Stimulated activated naive CD8-positive, alpha-beta T cell treated with anti-CD3 and anti-CD28 coated beads, Interleukin-15, amount 100 ng/mL, for 72 hours (primary cell): ENCODE data around the gene SVEP1.

ENCODE experiments used
- ATAC-seq: fragments of 150-1000 bp; cut with Tn5 transposase; 2 replicates; pipeline ENCODE4 v1.10.0; 2021; ENCODE audit warnings: mild to moderate bottlenecking, moderate library complexity
- DNase-seq, 2 donors: peaks; one replicate each; pipeline ENCODE4 v3.0.0; 2021 to 2022
- H3K27ac Mint-ChIP-seq, 2 donors: one replicate each; pipeline ENCODE4 v1.8.0; 2022; ENCODE audit warnings: mild to moderate bottlenecking in 2 of 2, mixed read lengths in 2 of 2, moderate library complexity in 2 of 2
- H3K27me3 Mint-ChIP-seq: one replicate; pipeline ENCODE4 v1.8.0; 2022; ENCODE audit warnings: mixed read lengths
- H3K4me1 Mint-ChIP-seq: one replicate; pipeline ENCODE4 v1.8.0; 2022; ENCODE audit warnings: mild to moderate bottlenecking, mixed read lengths
- H3K4me3 Mint-ChIP-seq, 2 donors: one replicate each; pipeline ENCODE4 v1.8.0; 2022; ENCODE audit warnings: mild to moderate bottlenecking in 2 of 2, mixed read lengths in 2 of 2, moderate library complexity in 1 of 2
- H3K9me3 Mint-ChIP-seq, 2 donors: one replicate each; pipeline ENCODE4 v1.8.0; 2022; ENCODE audit warnings: mixed read lengths in 2 of 2

SVEP1 gene

DNA sequence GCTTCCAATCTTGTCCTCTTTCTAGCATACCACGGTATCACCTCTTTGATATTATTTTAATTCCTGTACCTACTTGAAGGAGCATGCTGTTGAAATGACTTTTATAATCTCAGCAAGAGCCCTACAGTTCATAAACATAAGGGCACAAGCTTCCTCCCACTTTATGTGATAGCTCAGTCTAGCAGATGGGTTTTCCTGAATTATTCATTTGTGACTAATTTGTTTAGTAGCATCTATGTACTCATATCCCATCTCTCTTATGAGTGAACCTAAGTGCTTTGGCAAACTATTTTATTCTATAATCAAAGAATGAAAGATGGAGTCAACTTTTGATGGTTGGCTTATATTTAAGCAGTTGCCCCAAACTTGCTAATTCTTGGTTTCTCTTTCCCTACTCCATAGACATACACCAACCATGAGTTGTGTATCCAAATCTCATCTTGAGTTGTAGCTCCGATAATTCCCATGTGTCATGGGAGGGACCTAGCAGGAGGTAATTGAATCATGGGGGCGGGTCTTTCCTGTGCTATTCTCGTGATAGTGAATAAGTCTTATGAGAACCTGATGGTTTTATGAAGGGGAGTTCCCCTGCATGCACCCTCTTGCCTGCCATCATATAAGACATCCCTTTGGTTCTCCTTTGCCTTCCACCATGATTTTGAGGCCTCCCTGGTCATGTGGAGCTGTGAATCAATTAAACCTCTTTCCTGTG lies 259.6 kb downstream of the SVEP1 start:
- no peaks in the 10 kb centered on the region for H3K27me3 Mint-ChIP-seq
- no peak for DNase-seq
- no peak for ATAC-seq
- no peak overlapping the region for H3K27ac Mint-ChIP-seq
- peaks cover 7% of the 10 kb centered on the region for H3K4me1 Mint-ChIP-seq
- no peak overlapping the region for H3K4me3 Mint-ChIP-seq
- no peaks in the 10 kb centered on the region for H3K9me3 Mint-ChIP-seq

DNA sequence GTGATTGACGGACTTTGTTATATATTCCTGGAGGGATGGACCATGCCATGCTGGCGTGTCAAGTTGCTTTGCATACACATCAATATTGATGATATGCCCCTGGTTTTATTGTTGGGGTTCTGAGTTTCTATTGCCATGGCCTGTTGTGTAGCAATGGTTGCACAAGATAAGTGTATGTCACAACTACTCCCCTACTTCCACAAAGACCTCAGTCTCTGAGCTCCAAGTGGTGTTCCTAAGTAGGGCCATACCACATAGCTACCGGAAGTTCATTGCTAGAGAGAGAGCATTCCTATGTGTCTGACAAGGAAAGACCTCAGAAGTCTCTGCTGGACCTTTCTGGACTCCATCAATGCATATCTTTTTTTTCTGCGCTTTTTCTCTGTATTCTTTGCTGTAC lies 261.6 kb downstream of the SVEP1 start:
- DNase-seq (no peak), ATAC-seq (no peak)
- Mint-ChIP-seq H3K27ac (no peak overlapping the region), H3K4me3 (no peak overlapping the region), H3K27me3 (no peaks in the 10 kb centered on the region), H3K4me1 (peaks cover 7% of the 10 kb centered on the region), H3K9me3 (no peaks in the 10 kb centered on the region)

DNA sequence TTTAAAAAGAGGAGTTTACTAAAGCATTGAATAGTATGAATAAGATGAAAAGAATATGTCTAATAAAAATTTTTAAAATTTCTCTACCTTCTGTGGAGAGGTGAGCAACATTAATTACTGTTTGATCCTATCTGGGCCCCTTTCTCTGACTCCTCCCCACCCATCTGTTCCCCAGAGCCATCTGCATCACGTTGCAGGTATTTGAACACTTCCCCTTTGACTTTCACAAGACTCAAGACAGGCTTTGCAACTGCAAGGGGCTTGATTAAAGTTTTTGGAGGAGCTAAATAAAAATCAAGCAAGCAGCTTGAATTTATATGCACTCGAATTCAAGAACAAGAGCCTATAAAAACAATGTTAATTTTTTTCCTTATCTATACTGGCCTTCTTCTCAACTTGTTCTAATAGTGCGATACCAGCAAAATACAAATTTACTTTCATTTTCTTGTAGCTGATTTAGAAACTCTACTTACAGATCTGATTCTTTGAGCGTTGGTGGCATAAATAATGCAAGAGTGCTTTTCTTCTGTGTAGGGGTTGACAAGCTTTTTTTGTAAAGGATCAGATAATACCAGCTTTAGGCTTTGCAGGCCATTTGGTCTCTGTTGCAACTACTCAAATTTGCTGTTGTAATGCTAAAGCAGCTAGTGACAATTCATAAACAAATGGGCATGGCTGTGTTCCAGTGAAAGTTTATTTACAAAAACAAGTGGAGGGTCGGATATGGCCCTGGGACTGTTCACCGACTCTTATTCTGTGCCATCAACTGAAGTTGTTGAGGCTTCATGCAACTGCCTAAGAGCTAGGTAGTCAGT lies 263.1 kb downstream of the SVEP1 start:
- no peak for DNase-seq
- Mint-ChIP-seq H3K9me3 (no peaks in the 10 kb centered on the region), H3K27ac (peak overlapping the region; percentile 15 to 61), H3K4me1 (peaks cover 7% of the 10 kb centered on the region), H3K4me3 (peak overlapping the region; percentile 5 to 59), H3K27me3 (no peaks in the 10 kb centered on the region)
- ATAC-seq = no peak
